Kidney epithelial cell (primary cell): Measurements from ENCODE around the gene COG4. TPM values are rescaled to one million over a fixed set of nuclear protein-coding genes. Genes with fewer than 3 reads are reported as not detected.

ENCODE experiments used
- DNase-seq: peaks from one replicate; pipeline ENCODE4 v3.0.0-alpha.2; 2010; ENCODE audit warnings: low read depth
- H3K27me3 ChIP-seq: 2 replicates; pipeline ENCODE4 v1.6.0; 2011; ENCODE audit warnings: low read length; ENCODE audit not compliant: control insufficient read depth, insufficient read depth
- H3K36me3 ChIP-seq: 2 replicates; pipeline ENCODE4 v1.5.1; 2011; ENCODE audit warnings: low read length; ENCODE audit not compliant: control insufficient read depth, insufficient read depth
- H3K4me3 ChIP-seq: 2 replicates; pipeline ENCODE4 v1.5.1; 2011; ENCODE audit warnings: low read depth, mild to moderate bottlenecking, control low read depth, low read length
- CTCF ChIP-seq: IDR thresholded peaks from 2 replicates; pipeline ENCODE4 v1.5.1; 2011; ENCODE audit warnings: mild to moderate bottlenecking, moderate library complexity, low read length, control low read depth, inconsistent platforms; ENCODE audit not compliant: insufficient read depth, poor library complexity, severe bottlenecking
- total RNA-seq: library from RNA; depleted of rRNA; stranded (reverse); fragments of >200 nt; gene quantifications from 2 replicates; pipeline ENCODE4 v1.2.3, GENCODE V29; 2015

The COG4 gene
- total RNA-seq, 1 donor from 2014 or later, result 46.4 TPM

- DNase-seq, result no peak
- H3K36me3 ChIP-seq, result no peaks in the 10 kb centered on the region
- H3K4me3 ChIP-seq, result no peak overlapping the region
- H3K27me3 ChIP-seq, result no peaks in the 10 kb centered on the region
- no peak for TF ChIP-seq CTCF
These were observed 92.5 kb downstream of the COG4 start for GRCh38 chr16:70430667-70431536.

Other genes starting within 250 kb of the COG4 start
- 185 and 197 TPM in 2 replicates for gene AARS1, start 234.0 kb downstream of the COG4 start, total RNA-seq
- gene DDX19B, start 224.4 kb downstream of the COG4 start, total RNA-seq, result 41.8 and 49.0 TPM in 2 replicates
- gene DDX19A, start 176.7 kb downstream of the COG4 start, total RNA-seq, result 41.1 and 41.3 TPM in 2 replicates
- gene ST3GAL2, start 84.5 kb downstream of the COG4 start, total RNA-seq, result 22.6 and 24.9 TPM in 2 replicates
- 19.9 and 23.2 TPM in 2 replicates for gene FCSK, start 69.0 kb downstream of the COG4 start, total RNA-seq
- gene SF3B3, start 262 bp upstream of the COG4 start, total RNA-seq, result 103 and 140 TPM in 2 replicates
- 0.25 and 0.82 TPM in 2 replicates for gene IL34, start 123.0 kb upstream of the COG4 start, total RNA-seq
- gene MTSS2, start 162.5 kb upstream of the COG4 start, total RNA-seq, result 19.8 and 21.6 TPM in 2 replicates